Fibroblast of lung (primary cell): ENCODE results near the gene FZR1.

Experiments
- EZH2 ChIP-seq: IDR thresholded peaks from 2 replicates; pipeline ENCODE4 v1.5.1; 2012; ENCODE audit warnings: low read length, control low read depth, mild to moderate bottlenecking; ENCODE audit errors: missing control alignments
- TF ChIP-seq, protein P1 (sequence below), 2 donors: IDR thresholded peaks in 1 of 2; conservative IDR thresholded peaks in 1 of 2; 1 replicate in 1 of 2; 2 replicates in 1 of 2; pipeline ENCODE4 v1.5.1; 2011 to 2012; ENCODE audit warnings: low read length in 2 of 2, control low read depth in 1 of 2, inconsistent platforms in 1 of 2, low read depth in 1 of 2, mild to moderate bottlenecking in 1 of 2

DNA sequence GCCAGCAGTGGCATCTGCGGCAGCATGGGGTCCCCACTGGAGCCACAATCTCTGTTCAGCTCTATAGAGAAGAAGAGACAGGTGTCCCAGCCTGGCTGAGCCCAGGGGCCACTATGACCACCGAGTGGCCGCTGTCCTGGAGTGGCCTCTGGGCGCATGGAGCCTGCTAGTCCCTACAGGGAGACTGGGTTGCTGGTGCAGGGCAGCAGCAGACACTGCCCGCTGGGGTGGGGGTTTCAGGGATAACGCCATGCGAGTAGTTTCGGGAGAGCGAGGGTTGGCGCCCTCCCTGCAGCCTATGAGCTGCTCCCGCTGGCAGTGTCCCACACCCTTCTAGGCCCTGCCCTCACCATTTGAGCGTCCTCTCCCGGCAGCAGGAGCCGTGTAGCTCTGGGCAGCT lies 22.0 kb downstream of the FZR1 start:
- TF ChIP-seq, protein P1, sequence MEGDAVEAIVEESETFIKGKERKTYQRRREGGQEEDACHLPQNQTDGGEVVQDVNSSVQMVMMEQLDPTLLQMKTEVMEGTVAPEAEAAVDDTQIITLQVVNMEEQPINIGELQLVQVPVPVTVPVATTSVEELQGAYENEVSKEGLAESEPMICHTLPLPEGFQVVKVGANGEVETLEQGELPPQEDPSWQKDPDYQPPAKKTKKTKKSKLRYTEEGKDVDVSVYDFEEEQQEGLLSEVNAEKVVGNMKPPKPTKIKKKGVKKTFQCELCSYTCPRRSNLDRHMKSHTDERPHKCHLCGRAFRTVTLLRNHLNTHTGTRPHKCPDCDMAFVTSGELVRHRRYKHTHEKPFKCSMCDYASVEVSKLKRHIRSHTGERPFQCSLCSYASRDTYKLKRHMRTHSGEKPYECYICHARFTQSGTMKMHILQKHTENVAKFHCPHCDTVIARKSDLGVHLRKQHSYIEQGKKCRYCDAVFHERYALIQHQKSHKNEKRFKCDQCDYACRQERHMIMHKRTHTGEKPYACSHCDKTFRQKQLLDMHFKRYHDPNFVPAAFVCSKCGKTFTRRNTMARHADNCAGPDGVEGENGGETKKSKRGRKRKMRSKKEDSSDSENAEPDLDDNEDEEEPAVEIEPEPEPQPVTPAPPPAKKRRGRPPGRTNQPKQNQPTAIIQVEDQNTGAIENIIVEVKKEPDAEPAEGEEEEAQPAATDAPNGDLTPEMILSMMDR (conservative IDR thresholded peaks at IDR 0.05 in 1 of 2, IDR thresholded peaks at IDR 0.05 in 1 of 2; ENCODE audit: low read depth in 1 of 2, low read length in 2 of 2): no peak
- TF ChIP-seq EZH2: no peak
